ENCODE data around the gene AFF2. TPM values are rescaled to one million over a fixed set of nuclear protein-coding genes. Genes with fewer than 3 reads are reported as not detected.

Gene AFF2
- total RNA-seq, 4 donors from 2014 or later: 0.09 to 2.5 (median 0.65) TPM

DNA sequence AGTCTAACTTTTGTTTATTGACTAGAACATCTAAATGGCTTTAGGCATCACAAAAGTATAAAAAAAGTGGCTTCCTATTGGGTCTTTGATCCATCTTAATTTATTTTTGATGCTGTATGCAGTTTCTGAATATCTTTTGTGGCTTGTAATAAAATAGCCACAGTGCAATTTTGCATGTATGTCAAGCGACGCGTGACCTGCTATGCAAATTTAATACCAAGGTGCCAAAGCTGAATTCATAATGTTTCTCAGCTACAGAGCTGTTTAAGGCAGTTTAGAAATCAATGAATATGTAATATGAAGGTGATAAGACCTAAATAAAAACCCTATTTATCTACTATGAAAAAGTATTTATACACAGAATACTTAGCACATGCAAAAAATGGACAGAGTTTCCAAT is 197.8 kb downstream of the AFF2 start:
- intact Hi-C loops (cut with DNase I): no loop called here
- 89 to 94% methylated on average over 3 of the region's 3 CpGs for WGBS, 2 donors
- Histone ChIP-seq H3K27me3 (no peaks in the 10 kb centered on the region), H3K4me1 (no peaks in the 10 kb centered on the region), H3K36me3 (no peaks in the 10 kb centered on the region), H3K27ac (no peak overlapping the region), H3K4me3 (no peak overlapping the region), H3K9me3 (no peaks in the 10 kb centered on the region)
- no peak for DNase-seq
- no peak for TF ChIP-seq POLR2A (IDR thresholded peaks at IDR 0.05)
- TF ChIP-seq, protein P1, sequence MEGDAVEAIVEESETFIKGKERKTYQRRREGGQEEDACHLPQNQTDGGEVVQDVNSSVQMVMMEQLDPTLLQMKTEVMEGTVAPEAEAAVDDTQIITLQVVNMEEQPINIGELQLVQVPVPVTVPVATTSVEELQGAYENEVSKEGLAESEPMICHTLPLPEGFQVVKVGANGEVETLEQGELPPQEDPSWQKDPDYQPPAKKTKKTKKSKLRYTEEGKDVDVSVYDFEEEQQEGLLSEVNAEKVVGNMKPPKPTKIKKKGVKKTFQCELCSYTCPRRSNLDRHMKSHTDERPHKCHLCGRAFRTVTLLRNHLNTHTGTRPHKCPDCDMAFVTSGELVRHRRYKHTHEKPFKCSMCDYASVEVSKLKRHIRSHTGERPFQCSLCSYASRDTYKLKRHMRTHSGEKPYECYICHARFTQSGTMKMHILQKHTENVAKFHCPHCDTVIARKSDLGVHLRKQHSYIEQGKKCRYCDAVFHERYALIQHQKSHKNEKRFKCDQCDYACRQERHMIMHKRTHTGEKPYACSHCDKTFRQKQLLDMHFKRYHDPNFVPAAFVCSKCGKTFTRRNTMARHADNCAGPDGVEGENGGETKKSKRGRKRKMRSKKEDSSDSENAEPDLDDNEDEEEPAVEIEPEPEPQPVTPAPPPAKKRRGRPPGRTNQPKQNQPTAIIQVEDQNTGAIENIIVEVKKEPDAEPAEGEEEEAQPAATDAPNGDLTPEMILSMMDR (IDR thresholded peaks at IDR 0.05): no peak

DNA sequence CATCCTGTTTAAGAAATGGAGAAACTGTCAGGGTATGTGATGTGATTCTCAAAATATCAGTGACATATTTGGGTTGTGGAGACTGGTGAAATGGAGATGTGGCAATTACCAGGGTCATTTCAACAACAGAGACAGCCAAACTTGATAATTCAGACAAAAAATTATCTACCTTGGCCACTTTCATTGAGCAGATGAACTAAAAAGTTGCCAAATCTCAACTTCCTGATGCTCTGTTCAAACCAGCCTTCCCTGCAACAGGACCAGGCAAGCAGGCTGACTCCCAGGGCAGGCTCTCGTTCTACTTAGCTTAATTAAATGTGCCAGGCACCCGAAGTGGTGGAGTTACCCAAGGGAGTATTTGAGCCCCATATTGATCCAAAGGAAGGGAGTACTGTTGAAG is 199.6 kb downstream of the AFF2 start:
- DNase-seq: no peak
- no peaks in the 10 kb centered on the region for H3K9me3 ChIP-seq
- WGBS, 2 donors: 20% methylated on average over 1 of the region's 2 CpGs; no CpG with 5 or more reads in 1 of the 2 donors

DNA sequence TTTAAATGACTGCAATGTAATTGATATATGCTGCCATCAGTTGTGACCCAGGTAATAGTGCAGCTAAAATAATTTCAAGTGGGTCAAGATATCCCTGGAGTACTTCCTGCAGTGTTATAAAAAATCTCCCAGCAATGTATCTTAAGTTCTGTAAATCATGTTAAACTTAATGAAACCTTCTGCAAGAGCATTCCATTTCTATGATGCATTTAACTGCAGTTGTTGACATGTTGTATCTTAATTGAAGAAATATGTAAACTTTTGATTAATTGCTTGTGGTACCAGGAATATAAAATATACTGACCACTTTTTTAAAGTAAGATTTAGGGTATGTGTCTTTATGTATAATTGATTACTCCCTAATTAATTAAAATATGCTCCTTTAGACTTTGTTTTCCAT is 213.6 kb downstream of the AFF2 start:
- no peaks in the 10 kb centered on the region for H3K9me3 ChIP-seq
- DNase-seq: no peak
- no peak overlapping the region for H3K27ac ChIP-seq
- intact Hi-C loops (cut with DNase I): no loop called here
- no peaks in the 10 kb centered on the region for H3K36me3 ChIP-seq
- TF ChIP-seq, protein P1 (IDR thresholded peaks at IDR 0.05): no peak
- TF ChIP-seq POLR2A (IDR thresholded peaks at IDR 0.05): no peak
- H3K4me1 ChIP-seq: no peaks in the 10 kb centered on the region
- no peak overlapping the region for H3K4me3 ChIP-seq
- no peaks in the 10 kb centered on the region for H3K27me3 ChIP-seq

More for the DNA sequence above, 199.6 kb downstream of the AFF2 start:
- H3K27me3 ChIP-seq: no peaks in the 10 kb centered on the region
- H3K27ac ChIP-seq: no peak overlapping the region
- no peaks in the 10 kb centered on the region for H3K4me1 ChIP-seq
- H3K36me3 ChIP-seq: no peaks in the 10 kb centered on the region
- no peak for TF ChIP-seq POLR2A (IDR thresholded peaks at IDR 0.05)
- TF ChIP-seq, protein P1 (IDR thresholded peaks at IDR 0.05): no peak
- H3K4me3 ChIP-seq: no peak overlapping the region
- intact Hi-C loops (cut with DNase I): no loop called here

DNA sequence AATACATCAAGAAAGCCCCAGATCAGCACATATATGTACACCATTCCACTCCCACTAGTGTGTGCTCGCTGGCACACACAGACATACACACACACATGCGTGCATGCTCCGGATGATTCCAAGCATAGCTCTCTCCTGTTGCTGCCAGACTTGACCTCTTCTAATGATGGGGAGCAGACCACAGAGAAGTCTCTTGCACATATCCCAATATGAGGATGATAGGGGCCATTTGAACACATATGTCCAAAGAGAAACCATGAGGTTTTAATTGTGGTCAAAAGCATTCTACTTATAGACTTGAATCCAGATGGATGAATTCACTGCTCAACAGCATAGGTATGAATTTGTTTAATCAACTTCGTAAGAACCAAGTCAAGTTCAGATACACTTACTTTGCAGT is 214.9 kb downstream of the AFF2 start:
- 81 to 85% methylated on average over 2 to 4 of the region's 4 CpGs for WGBS, 2 donors
- no peak overlapping the region for H3K27ac ChIP-seq
- no peak overlapping the region for H3K4me3 ChIP-seq
- no peaks in the 10 kb centered on the region for H3K27me3 ChIP-seq
- H3K4me1 ChIP-seq: no peaks in the 10 kb centered on the region
- no peak for DNase-seq
- no peaks in the 10 kb centered on the region for H3K36me3 ChIP-seq
- no peak for TF ChIP-seq POLR2A (IDR thresholded peaks at IDR 0.05)
- TF ChIP-seq, protein P1 (IDR thresholded peaks at IDR 0.05): no peak
- H3K9me3 ChIP-seq: no peaks in the 10 kb centered on the region
- intact Hi-C loops (cut with DNase I): no loop called here

DNA sequence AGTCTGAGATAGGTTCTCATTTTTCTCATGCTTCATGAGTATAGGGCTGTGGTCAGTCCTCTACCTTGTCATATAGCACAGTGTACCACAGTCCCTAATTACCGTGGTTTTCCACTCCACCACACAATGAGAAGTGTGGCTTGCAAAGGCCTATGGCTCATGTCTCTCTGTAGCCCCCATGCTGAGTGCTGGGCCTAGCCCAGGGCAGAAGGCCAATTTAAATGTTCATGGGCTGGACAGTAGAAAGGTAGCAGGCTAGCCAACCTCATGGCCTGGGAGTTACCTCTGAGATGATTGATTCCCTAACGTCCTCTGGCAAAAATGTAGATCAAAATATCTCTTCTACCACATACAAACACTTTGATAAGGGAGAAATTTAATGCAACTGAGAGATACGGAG is 222.5 kb downstream of the AFF2 start:
- Histone ChIP-seq H3K27me3 (no peaks in the 10 kb centered on the region), H3K4me3 (no peak overlapping the region), H3K4me1 (no peaks in the 10 kb centered on the region), H3K36me3 (no peaks in the 10 kb centered on the region), H3K27ac (no peak overlapping the region), H3K9me3 (no peaks in the 10 kb centered on the region)
- WGBS, 2 donors: 65 to 71% methylated on average over 3 of the region's 3 CpGs
- TF ChIP-seq POLR2A (IDR thresholded peaks at IDR 0.05): no peak
- TF ChIP-seq, protein P1 (IDR thresholded peaks at IDR 0.05): no peak
- intact Hi-C loops (cut with DNase I): no loop called here
- DNase-seq: no peak

Measured in esophagus squamous epithelium (tissue), 5 donors.